Ovary (tissue), 9 donors: Measurements from ENCODE around the gene BRIP1. TPM values are rescaled to one million over a fixed set of nuclear protein-coding genes. Genes with fewer than 3 reads are reported as not detected.

Experiments used
- DNase-seq, 5 donors: peaks; one replicate each; pipeline ENCODE4 v3.0.0-alpha.2; 2019 to 2020
- H3K27ac ChIP-seq, 2 donors: fragments of 200-600 bp; one replicate each; pipeline versions ENCODE4 v1.5.1 to v1.8.0; 2019 to 2022
- H3K27me3 ChIP-seq: fragments of 200-600 bp; one replicate; pipeline ENCODE4 v1.8.0; 2022
- H3K36me3 ChIP-seq: fragments of 200-600 bp; sonication (generic); one replicate; pipeline ENCODE4 v1.5.1; 2019
- H3K4me1 ChIP-seq: one replicate; pipeline ENCODE4 v1.8.1; 2013; ENCODE audit warnings: mild to moderate bottlenecking, moderate library complexity; ENCODE audit not compliant: insufficient read depth
- H3K4me3 ChIP-seq: fragments of 200-600 bp; sonication (generic); one replicate; pipeline ENCODE4 v1.5.1; 2017
- H3K9me3 ChIP-seq, 2 donors: fragments of 200-600 bp in 1 of 2; sonication (generic) in 1 of 2; one replicate each; pipeline versions ENCODE4 v1.5.1 to v1.8.1; 2013 to 2019; ENCODE audit warnings: mild to moderate bottlenecking in 1 of 2, moderate library complexity in 1 of 2
- CTCF ChIP-seq, 3 donors: fragments of 450-650 bp in 2 of 3; fragments of 200-600 bp in 1 of 3; IDR thresholded peaks; one replicate each; pipeline versions ENCODE4 v1.5.1 to v1.8.0; 2016 to 2022; ENCODE audit warnings: antibody characterized with exemption in 3 of 3, mild to moderate bottlenecking in 1 of 3
- EP300 ChIP-seq: sonication (generic); formaldehyde crosslinking; IDR thresholded peaks from one replicate; pipeline ENCODE4 v1.6.1; 2017; ENCODE audit warnings: antibody characterized with exemption
- POLR2A ChIP-seq: fragments of 450-650 bp; IDR thresholded peaks from one replicate; pipeline ENCODE4 v1.6.1; 2017; ENCODE audit warnings: antibody characterized with exemption, mild to moderate bottlenecking, moderate library complexity
- WGBS, 3 donors: extraction: QIAGEN DNeasy Blood & Tissue Kit in 1 of 3; methylation state at CpG; one replicate each; pipeline versions ENCODE4 v1.1.5 to v1.1.7; 2013 to 2017; 5-methylcytosine and 5-hydroxymethylcytosine counted together
- intact Hi-C, 4 donors: fragments of 100-400 bp; cut with DNase I; formaldehyde crosslinking; loops; one replicate each; pipeline versions ENCODE4 v1.11.0 to v1.15.1; 2022 to 2023
- polyA plus RNA-seq, 2 donors: library from polyadenylated mRNA; stranded (reverse); fragments of 200-250 nt in 1 of 2; fragments of 350-450 nt in 1 of 2; fragmentation: Illumina TruSeq in 1 of 2; extraction: RNeasy Lipid Tissue Mini Kit (QIAGEN cat#74804) in 1 of 2; gene quantifications; one replicate each; pipeline ENCODE4 v1.2.3, GENCODE V29; 2013 to 2014
- total RNA-seq, 7 donors: library from RNA; depleted of rRNA in 2 of 7; stranded (reverse); fragments of >200 nt in 2 of 7; fragmentation: NEBNext Ultra II Directional in 3 of 7; extraction: Animal tissue kit (Norgen Biotek cat#: 25700) in 3 of 7; gene quantifications; one replicate each; pipeline versions ENCODE4 v1.1.0 to v1.2.4, GENCODE V29; 2016 to 2023
- donor health status: DM: no; HTN: no; CAD: no; lungs with moderate emphysema.
- donor health status: DM: no; HTN: no; CAD: no.
- donor health status: Bipolar disorder and iron deficiency.
- donor health status: DM: yes; HTN: yes; CAD: no.
- donor health status: DM: no; HTN: no; CAD: no.
- donor health status: DM: yes; HTN: yes; CAD: no.

Gene BRIP1
- total and polyA plus RNA-seq, 9 donors = 0.11 to 2.3 (median 1.1) TPM

- intact Hi-C loops = no loop called here
- Histone ChIP-seq H3K4me1 (no peaks in the 10 kb centered on the region), H3K9me3 (no peaks in the 10 kb centered on the region), H3K27ac (no peak overlapping the region), H3K27me3 (no peaks in the 10 kb centered on the region), H3K36me3 (no peaks in the 10 kb centered on the region), H3K4me3 (no peak overlapping the region)
- no peak for DNase-seq
- TF ChIP-seq CTCF (IDR thresholded peaks at IDR 0.05) (no peak), EP300 (no peak)
- WGBS, 3 donors = 92 to 99% (median 94%) methylated on average over 2 of the region's 2 CpGs
These were observed 218.2 kb downstream of the BRIP1 start for GRCh38 chr17:61644800-61645774.

GRCh38 chr17:61642768-61643167 lies 220.6 kb downstream of the BRIP1 start:
- Histone ChIP-seq H3K27me3 (no peaks in the 10 kb centered on the region), H3K9me3 (no peaks in the 10 kb centered on the region), H3K27ac (no peak overlapping the region), H3K36me3 (no peaks in the 10 kb centered on the region), H3K4me1 (no peaks in the 10 kb centered on the region), H3K4me3 (no peak overlapping the region)
- intact Hi-C loops = no loop called here
- WGBS, 3 donors = 89 to 96% (median 94%) methylated on average over 2 of the region's 2 CpGs
- TF ChIP-seq CTCF (IDR thresholded peaks at IDR 0.05) (no peak), POLR2A (no peak), EP300 (no peak)
- DNase-seq = no peak

- no peak overlapping the region for H3K27ac ChIP-seq
- H3K36me3 ChIP-seq = no peaks in the 10 kb centered on the region
- no peaks in the 10 kb centered on the region for H3K9me3 ChIP-seq
- no peaks in the 10 kb centered on the region for H3K27me3 ChIP-seq
- 55 to 67% (median 67%) methylated on average over 1 of the region's 1 CpG for WGBS, 3 donors
- DNase-seq = no peak
- no peaks in the 10 kb centered on the region for H3K4me1 ChIP-seq
- TF ChIP-seq EP300 = no peak
- TF ChIP-seq CTCF (IDR thresholded peaks at IDR 0.05) = no peak
- intact Hi-C loops = no loop called here
- H3K4me3 ChIP-seq = no peak overlapping the region
These were observed 221.6 kb downstream of the BRIP1 start for GRCh38 chr17:61641715-61642114.

- Histone ChIP-seq H3K27ac (no peak overlapping the region), H3K27me3 (no peaks in the 10 kb centered on the region), H3K4me3 (no peak overlapping the region), H3K36me3 (no peaks in the 10 kb centered on the region), H3K9me3 (no peaks in the 10 kb centered on the region), H3K4me1 (no peaks in the 10 kb centered on the region)
- TF ChIP-seq EP300 (no peak), POLR2A (no peak), CTCF (IDR thresholded peaks at IDR 0.05) (no peak)
- WGBS, 3 donors = 85 to 87% (median 87%) methylated on average over 6 of the region's 6 CpGs
- DNase-seq = no peak
- intact Hi-C loops = no loop called here
These were observed 222.2 kb downstream of the BRIP1 start for GRCh38 chr17:61641084-61641483.
